GM19099 (cell line): ENCODE data around the gene ABCC4.

Source experiments
- POLR2A ChIP-seq: IDR thresholded peaks from 3 replicates; pipeline ENCODE4 v1.6.1; 2011; ENCODE audit warnings: low read depth; ENCODE audit not compliant: insufficient read length; ENCODE audit errors: extremely low read depth

ABCC4 gene

DNA sequence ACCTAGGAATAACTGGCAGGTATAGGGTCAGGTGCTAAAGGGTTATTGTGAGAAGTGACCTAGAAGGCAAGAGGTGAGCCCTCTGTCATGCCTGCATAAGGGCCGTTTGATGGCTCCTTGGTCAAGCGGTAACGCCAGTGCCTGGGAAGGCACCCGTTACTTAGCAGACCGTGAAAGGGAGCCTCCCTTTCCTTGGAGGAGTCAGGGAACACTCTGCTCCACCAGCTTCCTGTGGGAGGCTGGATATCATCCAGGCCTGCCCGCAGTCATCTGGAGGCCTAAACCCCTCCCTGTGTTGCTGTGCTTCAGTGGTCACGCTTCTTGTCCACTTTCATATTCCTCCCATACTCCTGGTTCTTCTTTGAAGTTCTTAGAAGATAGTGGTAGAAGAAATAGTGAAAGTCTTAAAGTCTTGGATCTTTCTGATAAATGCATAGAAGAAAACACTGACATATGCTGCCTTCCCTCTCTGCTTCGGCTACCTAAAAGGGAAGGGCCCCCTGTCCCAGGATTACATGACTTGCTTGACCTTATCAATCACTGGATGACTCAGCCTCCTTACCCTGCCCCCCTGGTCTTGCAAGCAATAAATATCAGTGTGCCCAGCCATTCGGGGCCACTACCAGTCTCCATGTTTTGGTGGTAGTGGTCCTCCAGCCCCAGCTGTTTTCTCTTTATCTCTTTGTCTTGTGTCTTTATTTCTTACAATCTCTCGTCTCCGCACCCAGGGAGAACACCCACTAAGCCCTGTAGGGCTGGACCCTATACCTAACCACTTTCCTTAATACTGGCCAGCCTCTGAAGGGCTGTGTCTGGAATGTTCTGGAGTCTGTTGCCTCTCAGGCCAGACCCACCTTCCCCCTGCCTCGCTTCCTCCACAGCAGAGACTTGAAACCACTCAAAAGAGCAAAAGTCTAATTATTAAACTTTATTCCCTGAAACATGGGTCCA is 16.1 kb upstream of the ABCC4 start:
- TF ChIP-seq POLR2A = no peak

GRCh38 chr13:95315752-95316151 is 14.5 kb upstream of the ABCC4 start:
- TF ChIP-seq POLR2A = no peak

GRCh38 chr13:95307507-95307906 is 6.3 kb upstream of the ABCC4 start:
- no peak for TF ChIP-seq POLR2A

- no peak for TF ChIP-seq POLR2A
Measured at GRCh38 chr13:95304453-95304852, 3.2 kb upstream of the ABCC4 start.

DNA sequence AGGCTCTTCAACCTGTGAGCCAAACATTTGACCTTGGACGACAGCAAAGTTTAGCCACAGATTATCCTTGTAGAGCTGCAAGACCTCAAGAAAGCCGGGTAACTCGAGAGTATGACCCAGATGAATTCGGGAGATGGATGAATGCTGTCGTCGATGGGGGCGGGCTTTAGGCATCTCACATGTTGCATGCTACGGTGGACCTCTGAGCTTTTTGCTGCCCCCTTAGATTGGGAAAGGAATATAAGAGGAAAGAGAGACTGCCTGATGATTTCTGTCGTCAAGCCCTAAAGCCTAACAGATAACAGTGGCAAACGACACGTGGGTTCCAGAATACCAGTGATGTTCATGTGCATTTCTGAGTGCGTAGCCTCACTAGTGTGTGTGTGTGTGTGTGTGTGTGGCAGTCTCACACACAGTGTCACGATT is 730 bp upstream of the ABCC4 start:
- TF ChIP-seq POLR2A = no peak

DNA sequence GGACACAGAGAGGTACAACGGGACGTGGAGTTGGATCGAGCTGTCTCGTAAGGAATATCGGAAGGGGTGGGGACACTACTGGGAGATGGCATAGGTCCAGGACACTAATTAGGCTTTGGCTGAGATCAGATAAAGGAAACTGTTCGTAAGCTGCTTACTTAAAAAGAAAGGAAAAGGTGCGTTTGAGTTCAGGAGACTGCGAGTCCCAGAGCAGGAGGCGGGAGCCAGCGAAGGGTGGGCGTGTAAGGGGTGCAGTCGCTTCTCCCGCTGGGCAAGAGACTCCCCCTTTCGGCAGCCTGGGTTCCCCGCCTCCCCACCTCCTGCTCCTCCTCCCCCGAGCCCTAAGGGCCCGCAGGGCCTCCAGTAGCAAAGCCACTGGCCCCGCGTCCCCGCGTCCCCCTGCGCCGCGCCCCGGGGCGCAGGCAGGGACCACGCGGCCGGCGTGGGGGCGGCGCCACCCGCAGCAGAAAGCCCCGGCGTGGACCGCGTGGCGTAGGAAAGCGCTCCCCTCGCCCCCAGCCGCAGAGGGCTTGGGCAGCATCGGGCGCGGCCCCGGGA is 547 bp downstream of the ABCC4 start:
- no peak for TF ChIP-seq POLR2A

GRCh38 chr13:95298971-95299621 is 2.2 kb downstream of the ABCC4 start:
- TF ChIP-seq POLR2A = no peak

DNA sequence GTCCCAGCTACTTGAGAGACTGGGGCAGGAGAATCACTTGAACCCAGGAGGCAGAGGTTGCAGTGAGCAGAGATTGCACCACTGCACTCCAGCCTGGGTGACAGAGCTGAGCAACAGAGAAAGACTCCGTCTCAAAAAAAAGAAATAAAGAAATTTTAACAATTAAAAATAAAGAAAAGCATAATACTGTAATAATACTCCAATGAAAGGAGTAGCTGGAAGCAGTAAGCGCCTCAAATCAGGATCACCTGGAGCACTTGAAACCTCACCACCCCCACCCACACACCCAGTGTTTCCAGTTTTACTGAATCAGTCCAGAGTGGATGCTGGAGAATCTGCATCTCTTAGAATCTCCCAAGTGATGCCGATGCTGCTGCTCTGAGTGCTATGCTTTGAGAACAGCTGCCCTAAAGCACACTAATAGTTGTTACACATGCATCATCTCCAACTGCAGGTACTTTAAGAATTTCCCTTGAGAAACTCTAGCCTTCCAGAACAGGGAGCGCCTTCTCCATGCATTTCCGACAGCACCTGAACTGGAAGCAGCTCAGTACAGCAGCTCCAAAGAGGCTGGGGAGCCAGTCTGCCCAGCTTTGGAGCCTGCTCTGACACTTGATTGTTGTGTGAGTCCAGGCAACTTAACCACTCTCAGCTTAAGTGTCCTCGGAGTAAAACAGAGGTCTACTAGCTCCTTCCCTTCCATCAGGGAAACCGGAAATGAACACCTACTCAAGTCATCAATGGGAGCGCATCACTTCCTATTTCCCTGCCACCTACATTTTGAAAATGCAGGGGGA is 2.9 kb downstream of the ABCC4 start:
- TF ChIP-seq POLR2A = no peak

- no peak for TF ChIP-seq POLR2A
Measured at GRCh38 chr13:95296326-95296925, 4.8 kb downstream of the ABCC4 start.

DNA sequence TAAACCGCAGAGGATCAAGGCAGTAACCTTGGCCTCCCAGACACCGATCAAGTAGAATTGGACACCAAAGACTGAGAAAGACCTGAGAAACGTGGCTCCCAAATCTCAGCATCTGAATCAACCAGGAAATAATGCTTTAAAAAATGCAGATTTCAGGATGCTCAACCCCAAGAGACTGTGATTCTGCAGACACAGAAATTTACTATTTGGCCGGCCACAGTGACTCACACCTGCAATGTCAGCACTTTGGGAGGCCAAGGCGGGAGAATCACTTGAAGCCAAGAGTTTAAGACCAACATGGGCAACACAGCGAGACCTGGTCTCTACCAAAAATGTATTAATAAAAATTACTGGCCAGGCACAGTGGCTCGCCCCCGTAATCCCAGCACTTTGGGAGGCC is 6.2 kb downstream of the ABCC4 start:
- TF ChIP-seq POLR2A = no peak

GRCh38 chr13:95292622-95293021 is 8.6 kb downstream of the ABCC4 start:
- no peak for TF ChIP-seq POLR2A

DNA sequence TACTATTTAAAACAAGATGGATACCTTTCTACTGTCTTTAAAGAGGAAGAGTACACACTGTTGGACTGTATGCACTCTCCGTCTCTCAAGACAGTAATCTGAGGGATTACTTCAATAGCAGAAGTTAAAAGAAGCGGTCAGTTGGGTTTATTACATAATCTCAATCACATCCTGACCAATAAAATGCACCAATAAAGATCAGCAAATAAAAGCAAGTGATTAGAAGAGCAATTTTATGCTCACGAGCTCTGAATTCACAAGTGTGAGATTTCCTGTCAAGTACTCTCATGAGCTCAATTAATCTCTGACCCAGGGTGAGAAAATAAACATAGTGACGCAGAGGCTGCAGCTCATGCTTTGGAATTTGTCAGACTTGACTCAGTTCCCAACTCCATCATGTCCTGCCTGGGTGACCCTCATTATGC is 12.2 kb downstream of the ABCC4 start:
- no peak for TF ChIP-seq POLR2A

DNA sequence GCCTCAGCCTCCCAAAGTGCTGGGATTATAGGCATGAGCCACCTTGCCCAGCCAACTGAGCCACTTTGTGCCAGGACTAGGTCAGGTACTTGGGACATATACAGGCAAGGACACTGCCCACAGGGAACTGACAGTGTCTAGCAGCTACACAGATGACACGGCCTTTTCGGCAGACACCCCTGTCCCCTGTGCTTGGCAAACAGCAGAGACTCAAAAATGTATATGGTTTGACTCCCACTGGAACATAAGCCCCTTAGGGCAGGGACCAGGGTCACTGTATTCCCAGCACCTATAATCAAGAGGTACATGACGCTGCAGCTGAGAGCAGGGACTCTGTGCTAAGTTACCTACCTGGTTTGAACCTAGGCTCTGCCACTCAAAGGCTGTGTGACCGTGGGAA is 16.8 kb downstream of the ABCC4 start:
- TF ChIP-seq POLR2A = no peak

- no peak for TF ChIP-seq POLR2A
Measured at GRCh38 chr13:95279016-95279415, 22.2 kb downstream of the ABCC4 start.
